GM23338 (cell line): Measurements from ENCODE around the gene DNMT1.

Experiments
- CREB1 ChIP-seq: fragments of 250-450 bp; sonication (Bioruptor Pico); IDR thresholded peaks from 2 replicates; pipeline ENCODE4 v1.5.0; 2020; ENCODE audit warnings: low read depth, mild to moderate bottlenecking, moderate library complexity
- CTCF ChIP-seq, 2 experiments: fragments of 200-600 bp in 1 of 2; sonication (generic) in 1 of 2; conservative IDR thresholded peaks; 2 replicates each; pipeline versions ENCODE4 v1.5.1 to v1.6.1; 2016 to 2017; ENCODE audit warnings: antibody characterized with exemption in 2 of 2, low read depth in 2 of 2, mild to moderate bottlenecking in 2 of 2, moderate library complexity in 1 of 2
- EZH2 ChIP-seq: fragments of 200-600 bp; sonication (generic); IDR thresholded peaks from one replicate; pipeline ENCODE4 v1.8.0; 2017; ENCODE audit warnings: antibody characterized with exemption, mild to moderate bottlenecking, low read depth; ENCODE audit not compliant: unreplicated experiment
- EZH2phosphoT487 ChIP-seq: fragments of 200-600 bp; sonication (generic); IDR thresholded peaks from one replicate; pipeline ENCODE4 v1.8.1; 2018; ENCODE audit warnings: antibody characterized with exemption; ENCODE audit not compliant: unreplicated experiment
- POLR2AphosphoS5 ChIP-seq: IDR thresholded peaks from 2 replicates; pipeline ENCODE4 v1.6.1; 2016; ENCODE audit warnings: antibody characterized with exemption, low read depth
- ZNF114 ChIP-seq: fragments of 250-450 bp; sonication (Bioruptor Pico); IDR thresholded peaks from 2 replicates; pipeline ENCODE4 v1.5.0; 2020; ENCODE audit warnings: mild to moderate bottlenecking, moderate library complexity
- TF ChIP-seq, protein P1 (sequence below): IDR thresholded peaks from one replicate; pipeline ENCODE4 v1.6.1; 2018; ENCODE audit warnings: antibody characterized with exemption; ENCODE audit not compliant: unreplicated experiment
- TF ChIP-seq, protein P2 (sequence below): fragments of 250-450 bp; sonication (Bioruptor Pico); IDR thresholded peaks from 2 replicates; pipeline ENCODE4 v1.5.0; 2020; ENCODE audit warnings: mild to moderate bottlenecking, moderate library complexity

DNA sequence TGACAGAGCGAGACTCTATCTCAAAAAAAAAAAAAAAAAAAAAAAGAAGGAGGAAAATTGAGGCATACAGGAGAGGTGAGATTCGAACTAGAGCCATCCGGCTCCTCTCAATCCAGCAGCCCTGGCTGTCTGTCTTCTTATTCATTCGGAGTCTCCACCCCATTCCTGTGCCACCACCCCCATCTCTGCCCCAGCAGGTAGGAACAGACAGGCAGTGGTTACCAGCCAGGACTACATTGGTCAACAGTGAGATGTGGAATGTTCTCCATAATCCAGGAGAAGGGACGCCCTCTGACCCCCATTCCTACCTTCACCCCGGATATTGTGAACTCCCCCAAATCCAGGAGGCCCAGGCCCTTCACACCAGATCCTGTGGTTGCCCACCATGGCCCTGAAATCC is 42.9 kb upstream of the DNMT1 start:
- TF ChIP-seq EZH2 (no peak), POLR2AphosphoS5 (no peak), CTCF (conservative IDR thresholded peaks at IDR 0.05; ENCODE audit: low read depth in 2 of 2) (no peak), EZH2phosphoT487 (no peak), CREB1 (no peak), ZNF114 (CRISPR knock-in tag) (no peak)
- TF ChIP-seq, protein P1, sequence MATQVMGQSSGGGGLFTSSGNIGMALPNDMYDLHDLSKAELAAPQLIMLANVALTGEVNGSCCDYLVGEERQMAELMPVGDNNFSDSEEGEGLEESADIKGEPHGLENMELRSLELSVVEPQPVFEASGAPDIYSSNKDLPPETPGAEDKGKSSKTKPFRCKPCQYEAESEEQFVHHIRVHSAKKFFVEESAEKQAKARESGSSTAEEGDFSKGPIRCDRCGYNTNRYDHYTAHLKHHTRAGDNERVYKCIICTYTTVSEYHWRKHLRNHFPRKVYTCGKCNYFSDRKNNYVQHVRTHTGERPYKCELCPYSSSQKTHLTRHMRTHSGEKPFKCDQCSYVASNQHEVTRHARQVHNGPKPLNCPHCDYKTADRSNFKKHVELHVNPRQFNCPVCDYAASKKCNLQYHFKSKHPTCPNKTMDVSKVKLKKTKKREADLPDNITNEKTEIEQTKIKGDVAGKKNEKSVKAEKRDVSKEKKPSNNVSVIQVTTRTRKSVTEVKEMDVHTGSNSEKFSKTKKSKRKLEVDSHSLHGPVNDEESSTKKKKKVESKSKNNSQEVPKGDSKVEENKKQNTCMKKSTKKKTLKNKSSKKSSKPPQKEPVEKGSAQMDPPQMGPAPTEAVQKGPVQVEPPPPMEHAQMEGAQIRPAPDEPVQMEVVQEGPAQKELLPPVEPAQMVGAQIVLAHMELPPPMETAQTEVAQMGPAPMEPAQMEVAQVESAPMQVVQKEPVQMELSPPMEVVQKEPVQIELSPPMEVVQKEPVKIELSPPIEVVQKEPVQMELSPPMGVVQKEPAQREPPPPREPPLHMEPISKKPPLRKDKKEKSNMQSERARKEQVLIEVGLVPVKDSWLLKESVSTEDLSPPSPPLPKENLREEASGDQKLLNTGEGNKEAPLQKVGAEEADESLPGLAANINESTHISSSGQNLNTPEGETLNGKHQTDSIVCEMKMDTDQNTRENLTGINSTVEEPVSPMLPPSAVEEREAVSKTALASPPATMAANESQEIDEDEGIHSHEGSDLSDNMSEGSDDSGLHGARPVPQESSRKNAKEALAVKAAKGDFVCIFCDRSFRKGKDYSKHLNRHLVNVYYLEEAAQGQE: no peak
- TF ChIP-seq, protein P2, sequence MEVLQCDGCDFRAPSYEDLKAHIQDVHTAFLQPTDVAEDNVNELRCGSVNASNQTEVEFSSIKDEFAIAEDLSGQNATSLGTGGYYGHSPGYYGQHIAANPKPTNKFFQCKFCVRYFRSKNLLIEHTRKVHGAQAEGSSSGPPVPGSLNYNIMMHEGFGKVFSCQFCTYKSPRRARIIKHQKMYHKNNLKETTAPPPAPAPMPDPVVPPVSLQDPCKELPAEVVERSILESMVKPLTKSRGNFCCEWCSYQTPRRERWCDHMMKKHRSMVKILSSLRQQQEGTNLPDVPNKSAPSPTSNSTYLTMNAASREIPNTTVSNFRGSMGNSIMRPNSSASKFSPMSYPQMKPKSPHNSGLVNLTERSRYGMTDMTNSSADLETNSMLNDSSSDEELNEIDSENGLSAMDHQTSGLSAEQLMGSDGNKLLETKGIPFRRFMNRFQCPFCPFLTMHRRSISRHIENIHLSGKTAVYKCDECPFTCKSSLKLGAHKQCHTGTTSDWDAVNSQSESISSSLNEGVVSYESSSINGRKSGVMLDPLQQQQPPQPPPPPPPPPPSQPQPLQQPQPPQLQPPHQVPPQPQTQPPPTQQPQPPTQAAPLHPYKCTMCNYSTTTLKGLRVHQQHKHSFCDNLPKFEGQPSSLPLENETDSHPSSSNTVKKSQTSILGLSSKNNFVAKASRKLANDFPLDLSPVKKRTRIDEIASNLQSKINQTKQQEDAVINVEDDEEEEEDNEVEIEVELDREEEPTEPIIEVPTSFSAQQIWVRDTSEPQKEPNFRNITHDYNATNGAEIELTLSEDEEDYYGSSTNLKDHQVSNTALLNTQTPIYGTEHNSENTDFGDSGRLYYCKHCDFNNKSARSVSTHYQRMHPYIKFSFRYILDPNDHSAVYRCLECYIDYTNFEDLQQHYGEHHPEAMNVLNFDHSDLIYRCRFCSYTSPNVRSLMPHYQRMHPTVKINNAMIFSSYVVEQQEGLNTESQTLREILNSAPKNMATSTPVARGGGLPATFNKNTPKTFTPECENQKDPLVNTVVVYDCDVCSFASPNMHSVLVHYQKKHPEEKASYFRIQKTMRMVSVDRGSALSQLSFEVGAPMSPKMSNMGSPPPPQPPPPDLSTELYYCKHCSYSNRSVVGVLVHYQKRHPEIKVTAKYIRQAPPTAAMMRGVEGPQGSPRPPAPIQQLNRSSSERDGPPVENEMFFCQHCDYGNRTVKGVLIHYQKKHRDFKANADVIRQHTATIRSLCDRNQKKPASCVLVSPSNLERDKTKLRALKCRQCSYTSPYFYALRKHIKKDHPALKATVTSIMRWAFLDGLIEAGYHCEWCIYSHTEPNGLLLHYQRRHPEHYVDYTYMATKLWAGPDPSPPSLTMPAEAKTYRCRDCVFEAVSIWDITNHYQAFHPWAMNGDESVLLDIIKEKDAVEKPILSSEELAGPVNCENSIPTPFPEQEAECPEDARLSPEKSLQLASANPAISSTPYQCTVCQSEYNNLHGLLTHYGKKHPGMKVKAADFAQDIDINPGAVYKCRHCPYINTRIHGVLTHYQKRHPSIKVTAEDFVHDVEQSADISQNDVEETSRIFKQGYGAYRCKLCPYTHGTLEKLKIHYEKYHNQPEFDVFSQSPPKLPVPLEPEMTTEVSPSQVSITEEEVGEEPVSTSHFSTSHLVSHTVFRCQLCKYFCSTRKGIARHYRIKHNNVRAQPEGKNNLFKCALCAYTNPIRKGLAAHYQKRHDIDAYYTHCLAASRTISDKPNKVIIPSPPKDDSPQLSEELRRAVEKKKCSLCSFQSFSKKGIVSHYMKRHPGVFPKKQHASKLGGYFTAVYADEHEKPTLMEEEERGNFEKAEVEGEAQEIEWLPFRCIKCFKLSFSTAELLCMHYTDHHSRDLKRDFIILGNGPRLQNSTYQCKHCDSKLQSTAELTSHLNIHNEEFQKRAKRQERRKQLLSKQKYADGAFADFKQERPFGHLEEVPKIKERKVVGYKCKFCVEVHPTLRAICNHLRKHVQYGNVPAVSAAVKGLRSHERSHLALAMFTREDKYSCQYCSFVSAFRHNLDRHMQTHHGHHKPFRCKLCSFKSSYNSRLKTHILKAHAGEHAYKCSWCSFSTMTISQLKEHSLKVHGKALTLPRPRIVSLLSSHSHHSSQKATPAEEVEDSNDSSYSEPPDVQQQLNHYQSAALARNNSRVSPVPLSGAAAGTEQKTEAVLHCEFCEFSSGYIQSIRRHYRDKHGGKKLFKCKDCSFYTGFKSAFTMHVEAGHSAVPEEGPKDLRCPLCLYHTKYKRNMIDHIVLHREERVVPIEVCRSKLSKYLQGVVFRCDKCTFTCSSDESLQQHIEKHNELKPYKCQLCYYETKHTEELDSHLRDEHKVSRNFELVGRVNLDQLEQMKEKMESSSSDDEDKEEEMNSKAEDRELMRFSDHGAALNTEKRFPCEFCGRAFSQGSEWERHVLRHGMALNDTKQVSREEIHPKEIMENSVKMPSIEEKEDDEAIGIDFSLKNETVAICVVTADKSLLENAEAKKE (CRISPR knock-in tag): no peak
